Superior temporal gyrus (tissue), 1 donor: ENCODE results near the gene PRDX1.
"Not testable (repeated sequence)": the region's sequence is repeated elsewhere in the genome, so short reads cannot be mapped to it uniquely, and the experiment has no call there.

Source experiments
- DNase-seq: peaks from one replicate; pipeline ENCODE4 v3.0.0-alpha.2; 2016; ENCODE audit errors: extremely low spot score

PRDX1 gene

GRCh38 chr1:45535988-45536766 is 14.5 kb upstream of the PRDX1 start:
- DNase-seq = no peak

- no peak for DNase-seq
Measured at GRCh38 chr1:45531873-45532272, 10.2 kb upstream of the PRDX1 start.

- no peak for DNase-seq
Measured at GRCh38 chr1:45530632-45531135, 9.0 kb upstream of the PRDX1 start.

GRCh38 chr1:45526135-45526644 is 4.5 kb upstream of the PRDX1 start:
- no peak for DNase-seq

- not testable (repeated sequence) for DNase-seq
Measured at GRCh38 chr1:45523975-45524374, 2.3 kb upstream of the PRDX1 start.

- not testable (repeated sequence) for DNase-seq
Measured at GRCh38 chr1:45523516-45523915, 1.8 kb upstream of the PRDX1 start.

- no peak for DNase-seq
Measured at GRCh38 chr1:45522324-45523104, 830 bp upstream of the PRDX1 start.

GRCh38 chr1:45519774-45520173 is 1.9 kb downstream of the PRDX1 start:
- not testable (repeated sequence) for DNase-seq

- DNase-seq = peak; percentile 78
Measured at GRCh38 chr1:45518910-45519309, 2.8 kb downstream of the PRDX1 start.

GRCh38 chr1:45518366-45518765 is 3.3 kb downstream of the PRDX1 start:
- not testable (repeated sequence) for DNase-seq

- DNase-seq = no peak
Measured at GRCh38 chr1:45516465-45516864, 5.2 kb downstream of the PRDX1 start.

- no peak for DNase-seq
Measured at GRCh38 chr1:45516036-45516435, 5.6 kb downstream of the PRDX1 start.

- DNase-seq = not testable (repeated sequence)
Measured at GRCh38 chr1:45513532-45514260, 8.0 kb downstream of the PRDX1 start.

- DNase-seq = peak; percentile 76
Measured at GRCh38 chr1:45512641-45513054, 9.0 kb downstream of the PRDX1 start.

GRCh38 chr1:45510972-45511527 is 10.6 kb downstream of the PRDX1 start:
- DNase-seq = peak; percentile 58

GRCh38 chr1:45510036-45510971 is 11.4 kb downstream of the PRDX1 start:
- DNase-seq = peak; percentile 9

GRCh38 chr1:45508295-45509151 is 13.2 kb downstream of the PRDX1 start:
- DNase-seq = peak; percentile 14

GRCh38 chr1:45507893-45508292 is 13.8 kb downstream of the PRDX1 start:
- DNase-seq = no peak

- DNase-seq = no peak
Measured at GRCh38 chr1:45507195-45507594, 14.5 kb downstream of the PRDX1 start.
